ENCODE measurements around the gene AKR7A2.

AKR7A2 gene

DNA sequence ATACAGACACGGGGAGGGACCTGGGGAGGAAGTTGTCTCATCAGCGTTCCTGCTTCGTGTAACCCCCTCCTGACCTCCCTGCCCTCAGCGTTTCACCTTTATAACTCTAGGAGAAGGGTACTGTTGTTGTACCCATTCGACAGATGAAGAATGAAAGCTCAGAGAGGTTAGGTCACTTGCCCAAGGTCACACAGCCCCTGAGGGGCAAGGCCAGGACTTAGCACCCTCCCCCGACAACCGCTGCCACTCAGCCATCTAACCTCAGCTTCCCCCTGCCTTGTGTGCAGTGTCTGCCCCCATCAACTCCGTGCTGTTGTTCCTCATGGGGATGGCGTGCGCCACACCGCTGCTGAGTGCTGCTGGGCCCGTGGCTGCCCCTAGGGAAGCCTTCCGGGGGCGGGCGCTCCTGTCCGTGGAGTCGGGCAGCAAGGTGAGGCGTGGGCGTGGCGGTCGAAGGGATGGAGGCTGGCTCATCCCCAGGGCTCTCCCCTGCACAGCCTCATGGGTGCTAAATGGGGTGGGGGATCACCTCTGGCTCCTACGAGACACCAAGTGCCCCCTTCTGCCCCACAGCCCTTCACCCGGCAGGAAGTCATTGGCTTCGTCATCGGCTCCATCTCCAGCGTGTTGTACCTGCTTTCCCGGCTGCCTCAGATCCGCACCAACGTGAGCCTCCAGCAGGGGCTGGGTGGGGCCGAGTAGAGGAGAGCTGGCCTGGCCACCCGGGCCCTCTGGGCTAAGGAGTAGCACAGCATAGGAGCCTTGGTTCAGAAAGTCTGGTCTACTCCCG is 14.2 kb upstream of the AKR7A2 start:
- DNase-seq (ENCODE audit: low read depth, low spot score) = no peak

DNA sequence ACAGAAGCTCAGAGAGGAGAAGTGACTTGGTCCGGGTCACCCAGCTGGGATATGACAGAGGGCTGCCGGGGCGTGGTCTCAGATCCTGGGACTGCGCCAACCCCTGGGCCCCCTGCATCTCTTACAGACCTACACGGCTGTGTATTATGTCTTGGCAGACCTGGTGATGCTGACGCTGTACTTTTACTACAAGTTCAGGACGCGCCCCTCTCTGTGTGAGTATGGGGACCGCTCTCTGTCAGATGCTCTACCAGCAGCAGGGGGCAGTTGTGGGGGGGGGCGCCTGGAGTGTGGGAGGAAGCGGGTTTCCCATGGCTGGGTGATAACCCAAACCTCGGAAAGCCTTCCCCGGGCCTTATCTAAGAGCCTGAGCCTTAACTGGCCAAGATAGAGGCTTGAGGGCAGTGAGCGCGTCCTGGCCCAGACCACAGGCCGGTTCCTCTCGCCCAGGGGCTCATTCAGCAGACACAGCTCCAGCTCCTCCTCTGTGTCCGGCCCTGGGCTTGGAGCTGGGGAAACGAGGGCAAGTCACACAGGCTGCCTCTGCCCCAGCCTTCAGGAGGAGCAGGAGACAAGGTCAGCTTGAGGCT is 13.5 kb upstream of the AKR7A2 start:
- no peak for DNase-seq (ENCODE audit: low read depth, low spot score)

DNA sequence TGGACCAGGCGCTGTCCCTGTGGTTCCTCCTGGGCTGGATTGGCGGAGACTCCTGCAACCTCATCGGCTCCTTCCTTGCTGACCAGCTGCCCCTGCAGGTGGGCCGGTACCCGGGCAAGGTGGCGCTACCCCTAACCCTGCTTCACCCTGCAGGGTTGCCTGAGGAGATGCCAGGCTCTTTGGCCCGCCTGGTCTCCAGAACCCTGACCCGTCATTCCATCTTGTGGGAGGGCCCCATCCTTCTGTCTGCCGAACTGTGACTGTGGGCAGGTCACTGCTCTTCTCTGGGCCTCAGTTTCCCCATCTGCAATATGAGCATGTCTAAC is 12.7 kb upstream of the AKR7A2 start:
- DNase-seq (ENCODE audit: low read depth, low spot score) = no peak

DNA sequence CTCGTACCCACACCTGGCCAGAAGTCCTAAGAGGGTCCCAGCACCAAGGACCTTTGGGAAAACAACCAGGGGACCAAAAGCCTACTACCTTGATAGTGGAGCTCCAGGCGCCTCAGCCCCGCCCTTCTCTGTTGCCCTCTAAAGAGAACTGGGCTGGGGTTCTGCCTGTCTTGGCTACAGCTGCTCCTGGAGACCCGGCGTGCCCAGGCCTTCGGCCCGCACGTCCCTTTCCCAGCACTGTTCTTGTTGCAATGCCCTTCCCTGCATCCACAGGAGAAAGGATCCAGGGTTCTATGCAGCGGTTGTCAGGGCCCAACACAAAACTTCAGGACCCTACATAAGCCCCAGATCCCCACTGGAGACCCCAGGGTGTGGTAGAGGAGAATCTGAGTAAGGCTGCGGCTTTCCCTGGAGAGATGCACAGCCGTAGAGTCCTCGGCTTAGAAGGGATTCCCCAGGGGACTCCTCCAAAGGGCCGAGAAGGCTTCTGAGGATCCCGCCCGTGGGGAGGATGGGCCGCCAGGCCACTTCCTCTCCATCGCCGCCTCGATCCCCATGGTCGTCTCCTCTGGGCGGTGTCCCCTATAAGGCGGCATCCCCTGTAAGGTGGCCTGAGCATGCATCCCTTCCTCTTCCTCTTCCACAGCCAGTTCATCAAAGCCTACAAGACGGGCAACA is 12.2 kb upstream of the AKR7A2 start:
- DNase-seq (ENCODE audit: low read depth, low spot score) = no peak

DNA sequence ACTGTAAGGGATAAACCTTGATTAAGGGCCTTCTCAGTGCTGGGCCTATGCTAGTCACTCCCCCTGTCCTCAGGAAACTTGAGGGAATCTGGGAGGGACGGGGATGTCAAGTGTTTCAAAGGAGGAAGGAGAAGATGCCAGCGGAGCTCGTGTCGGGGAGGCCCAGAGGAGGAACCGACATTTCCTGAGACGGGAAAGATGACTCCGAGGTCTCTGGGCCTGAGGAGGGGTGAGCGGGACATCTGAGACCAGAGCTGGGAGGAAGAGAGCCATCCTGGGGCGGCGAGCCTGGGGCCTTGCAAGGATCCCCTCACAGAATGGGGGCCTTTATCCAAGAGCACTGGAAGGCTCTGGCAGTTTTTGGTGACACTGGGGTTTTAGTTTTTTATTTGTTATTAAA is 10.5 kb upstream of the AKR7A2 start:
- DNase-seq (ENCODE audit: low read depth, low spot score) = no peak

DNA sequence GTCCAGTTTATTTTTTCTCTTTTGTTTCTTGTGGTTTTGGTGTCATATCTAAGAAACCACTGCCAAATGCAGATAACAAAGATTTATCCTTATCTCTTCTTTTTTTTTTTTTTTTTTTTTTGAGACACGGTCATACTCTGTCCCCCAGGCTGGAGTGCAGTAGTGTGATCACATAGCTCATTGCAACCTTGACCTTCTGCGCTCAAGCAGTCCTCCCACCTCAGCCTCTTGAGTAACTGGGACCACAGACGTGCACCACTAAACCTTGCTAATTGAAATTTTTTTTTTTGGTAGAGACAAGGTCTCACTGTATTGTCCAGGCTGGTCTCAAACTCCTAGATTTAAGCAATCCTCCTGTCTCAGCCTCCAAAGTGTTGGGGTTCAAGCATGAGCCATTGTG is 9.1 kb upstream of the AKR7A2 start:
- no peak for DNase-seq (ENCODE audit: low read depth, low spot score)

DNA sequence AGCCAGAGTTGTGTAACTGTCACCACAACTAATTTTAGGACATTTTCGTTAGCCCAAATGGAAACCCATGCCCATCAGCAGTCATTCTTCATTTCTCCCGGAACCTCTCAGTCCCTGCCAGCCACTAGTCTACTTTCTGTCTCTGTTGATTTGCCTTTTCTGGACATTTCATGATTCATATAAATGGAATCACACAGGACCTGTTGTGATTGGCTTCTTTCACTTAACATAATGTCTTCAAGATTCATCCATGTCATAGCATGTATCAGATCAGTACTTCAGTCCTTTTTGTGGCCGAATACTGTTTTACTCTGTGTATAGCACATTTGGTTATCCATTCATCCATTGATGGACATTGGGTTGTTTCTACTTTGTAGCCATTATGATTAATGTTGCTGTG is 7.3 kb upstream of the AKR7A2 start:
- DNase-seq (ENCODE audit: low read depth, low spot score) = no peak

DNA sequence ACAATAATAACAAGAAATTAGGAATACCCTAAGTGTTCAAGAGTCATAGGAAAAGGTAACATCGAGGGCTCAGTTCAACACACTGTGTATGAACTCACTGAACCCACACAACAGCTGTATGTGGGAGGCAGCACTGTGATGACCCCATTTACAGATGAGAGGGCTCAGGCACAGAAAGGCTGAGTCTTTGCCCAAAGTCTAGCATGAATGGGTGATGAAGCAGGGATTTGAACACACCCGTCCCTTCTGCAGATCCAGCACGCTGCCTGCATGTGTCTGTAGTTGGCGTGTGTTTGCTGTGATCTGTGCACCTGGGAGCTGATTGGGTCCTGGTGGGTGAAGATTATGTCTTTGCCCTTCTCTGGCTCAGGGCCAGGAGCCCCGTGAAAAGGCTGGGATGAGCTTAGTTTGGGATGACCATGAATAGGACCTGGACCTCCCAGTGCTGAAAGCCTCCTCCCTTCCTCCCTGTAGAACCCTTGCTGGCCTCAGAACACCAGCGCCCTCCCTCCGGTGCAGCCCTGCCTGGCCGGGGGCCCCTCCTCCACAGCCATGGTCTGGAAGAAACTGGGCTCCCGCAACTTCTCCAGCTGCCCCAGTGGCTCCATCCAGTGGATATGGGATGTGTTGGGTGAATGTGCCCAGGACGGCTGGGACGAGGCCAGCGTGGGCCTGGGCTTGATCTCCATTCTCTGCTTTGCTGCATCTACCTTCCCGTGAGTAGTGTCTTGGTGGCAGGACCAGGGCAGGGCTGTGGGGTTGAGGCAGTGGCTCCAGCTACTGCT is 5.4 kb upstream of the AKR7A2 start:
- no peak for DNase-seq (ENCODE audit: low read depth, low spot score)

DNA sequence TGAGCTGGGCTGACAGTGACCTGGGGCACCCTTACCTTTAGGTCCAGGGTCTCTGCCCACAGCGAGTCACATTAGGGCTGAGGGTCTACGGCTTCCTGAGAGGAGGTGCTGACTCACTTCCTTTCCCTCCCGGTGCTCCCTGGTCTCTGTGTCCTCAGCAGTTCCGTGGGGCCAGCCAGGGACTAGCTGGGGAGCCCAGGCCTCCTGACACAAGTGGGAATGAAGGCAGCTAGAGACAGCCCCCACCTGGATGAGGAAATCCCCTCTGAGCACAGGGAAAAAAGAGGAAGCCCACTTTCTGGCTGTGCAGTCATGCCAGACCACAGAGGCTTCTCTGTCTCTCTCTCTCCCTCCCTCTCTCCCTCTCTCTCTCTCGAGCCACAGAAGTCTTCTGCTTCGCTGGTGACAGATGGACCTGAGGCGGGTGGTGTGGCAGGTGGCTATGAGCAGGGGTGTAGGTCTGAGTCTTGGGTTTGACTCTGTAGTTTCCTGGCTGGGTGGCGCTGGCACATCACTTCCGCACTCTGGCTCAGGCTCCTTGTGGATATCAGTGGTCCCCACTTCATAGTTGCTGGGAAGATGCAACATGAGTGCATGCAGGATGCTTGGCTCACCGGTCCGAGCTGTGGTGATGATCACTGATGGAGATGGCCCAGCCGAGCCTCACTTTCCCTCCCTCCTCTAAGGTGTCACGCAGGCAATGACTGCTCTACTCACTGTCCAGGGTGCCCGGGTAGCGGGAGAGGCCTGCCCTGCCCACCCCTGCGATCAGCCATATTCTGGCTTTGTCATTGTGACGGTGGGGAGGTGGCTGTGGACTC is 3.6 kb upstream of the AKR7A2 start:
- no peak for DNase-seq (ENCODE audit: low read depth, low spot score)

DNA sequence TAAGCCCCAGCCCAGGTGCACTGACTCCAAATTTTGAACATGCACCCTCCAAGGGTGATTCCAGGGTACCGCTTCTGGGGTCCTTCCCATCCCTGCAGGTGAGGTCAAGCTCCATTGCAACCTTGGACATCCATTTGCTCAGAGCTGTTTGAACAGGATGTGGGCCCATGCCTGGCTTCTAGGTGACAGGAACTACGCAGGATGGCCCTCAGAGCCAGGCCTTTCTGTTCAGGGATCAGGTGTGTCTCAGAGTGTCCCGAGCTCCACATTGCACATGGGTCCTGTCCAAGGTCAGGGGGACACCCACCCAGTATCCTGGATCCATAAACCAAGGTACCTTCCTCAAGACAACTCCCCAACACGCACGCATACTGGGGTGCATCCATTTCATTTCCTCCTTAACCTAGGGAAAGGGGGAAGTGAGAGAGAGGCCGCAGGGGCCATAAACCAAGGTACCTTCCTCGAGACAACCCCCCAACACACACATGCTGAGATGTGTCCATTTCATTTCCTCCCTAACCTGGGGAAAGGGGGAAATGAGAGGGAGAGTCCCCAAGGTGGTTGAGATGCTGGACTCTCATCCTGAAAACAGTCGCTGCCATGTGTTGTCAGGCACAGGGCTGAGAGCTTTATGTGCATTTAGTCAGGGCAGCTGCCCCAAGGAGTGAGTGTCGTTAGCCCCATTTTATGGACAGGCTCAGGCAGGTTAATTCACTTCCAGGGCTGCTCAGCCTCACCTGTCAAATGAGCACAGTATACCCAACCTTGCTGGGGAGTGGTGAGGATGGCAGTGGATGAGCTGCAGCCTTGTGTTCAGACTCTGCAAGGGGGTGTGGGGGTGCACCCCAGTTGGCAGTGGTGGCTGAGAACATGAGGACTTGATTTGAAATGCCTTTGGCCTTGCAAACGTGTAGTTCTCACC is 2.3 kb upstream of the AKR7A2 start:
- DNase-seq (ENCODE audit: low read depth, low spot score) = no peak

DNA sequence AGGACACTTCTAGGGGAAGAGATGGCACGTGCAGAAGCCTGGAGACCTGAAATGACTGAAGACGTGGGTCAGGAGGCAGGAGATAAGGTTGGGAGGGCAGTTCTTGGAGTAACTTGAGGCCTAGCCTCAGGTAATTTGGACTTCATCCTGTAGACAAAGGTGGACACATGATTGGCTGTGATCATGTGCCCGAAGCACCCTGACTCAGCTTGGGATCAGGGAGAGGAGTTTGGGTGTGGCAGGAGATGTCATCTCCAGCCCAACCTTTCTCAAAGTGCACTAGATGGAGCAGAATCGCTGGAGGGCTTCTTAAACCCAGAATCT is 1.7 kb upstream of the AKR7A2 start:
- DNase-seq (ENCODE audit: low read depth, low spot score) = no peak

DNA sequence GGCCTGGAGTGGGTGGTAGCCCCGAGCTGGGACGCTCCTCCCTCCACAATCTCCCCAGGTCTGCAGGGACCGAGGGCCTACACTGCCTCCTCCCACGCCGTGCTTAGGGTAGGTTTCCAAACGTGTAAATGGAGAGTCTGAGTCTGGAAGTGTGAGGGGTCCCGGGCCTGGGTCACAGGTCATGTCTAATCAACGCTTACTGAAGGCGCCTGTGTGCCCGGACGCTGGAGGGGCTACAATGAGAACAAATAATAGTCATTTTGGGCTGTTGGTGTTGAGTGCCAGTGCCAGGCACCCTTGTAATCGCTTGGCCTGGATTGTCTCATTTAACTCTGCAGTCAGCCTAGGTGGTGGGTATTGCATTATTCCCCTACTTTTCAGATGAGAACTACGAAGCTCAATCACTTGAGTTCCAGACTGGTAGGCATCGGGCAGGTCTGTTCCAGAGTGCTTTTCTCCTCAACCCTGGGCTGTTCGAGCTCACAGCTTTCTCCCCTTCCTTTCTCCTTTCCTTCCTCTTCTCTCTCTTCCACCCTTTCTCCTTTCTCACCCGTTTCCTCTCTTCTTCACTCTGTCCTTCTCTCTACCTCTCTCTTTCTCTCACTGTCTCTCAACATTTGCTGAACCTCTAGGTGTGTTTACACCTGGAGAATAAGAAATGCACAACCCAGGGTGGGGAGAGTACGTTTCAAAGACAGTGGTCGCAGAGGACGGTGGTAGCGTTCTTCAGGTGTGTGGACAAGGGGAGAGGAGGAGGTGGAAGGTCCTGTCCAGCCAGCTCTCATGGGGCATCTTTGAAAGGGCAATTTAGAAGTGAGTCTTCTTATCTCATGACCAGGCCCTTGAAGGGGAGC is 1.1 kb upstream of the AKR7A2 start:
- no peak for DNase-seq (ENCODE audit: low read depth, low spot score)

DNA sequence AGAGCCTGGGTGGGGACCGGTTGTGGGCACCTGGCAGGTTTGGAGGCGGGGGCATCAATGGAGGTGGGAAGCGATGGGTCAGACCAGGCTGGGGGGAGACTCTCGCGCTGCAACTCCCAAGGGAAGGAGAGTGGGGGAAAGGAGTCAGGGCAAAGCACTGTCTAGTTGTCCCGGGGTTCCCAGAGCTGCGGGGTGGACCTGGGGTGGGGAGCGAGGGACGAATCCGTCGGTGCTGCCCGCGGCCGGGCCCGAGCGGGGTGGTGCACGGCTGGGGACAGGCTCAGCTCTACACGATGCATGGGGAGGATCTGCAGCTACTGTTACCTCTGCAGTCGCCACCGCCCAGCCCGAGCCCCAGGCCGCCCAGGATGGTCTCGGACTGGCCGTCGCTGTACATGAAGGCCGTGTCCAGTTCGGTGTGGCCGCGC is 427 bp downstream of the AKR7A2 start:
- DNase-seq (ENCODE audit: low read depth, low spot score) = no peak

DNA sequence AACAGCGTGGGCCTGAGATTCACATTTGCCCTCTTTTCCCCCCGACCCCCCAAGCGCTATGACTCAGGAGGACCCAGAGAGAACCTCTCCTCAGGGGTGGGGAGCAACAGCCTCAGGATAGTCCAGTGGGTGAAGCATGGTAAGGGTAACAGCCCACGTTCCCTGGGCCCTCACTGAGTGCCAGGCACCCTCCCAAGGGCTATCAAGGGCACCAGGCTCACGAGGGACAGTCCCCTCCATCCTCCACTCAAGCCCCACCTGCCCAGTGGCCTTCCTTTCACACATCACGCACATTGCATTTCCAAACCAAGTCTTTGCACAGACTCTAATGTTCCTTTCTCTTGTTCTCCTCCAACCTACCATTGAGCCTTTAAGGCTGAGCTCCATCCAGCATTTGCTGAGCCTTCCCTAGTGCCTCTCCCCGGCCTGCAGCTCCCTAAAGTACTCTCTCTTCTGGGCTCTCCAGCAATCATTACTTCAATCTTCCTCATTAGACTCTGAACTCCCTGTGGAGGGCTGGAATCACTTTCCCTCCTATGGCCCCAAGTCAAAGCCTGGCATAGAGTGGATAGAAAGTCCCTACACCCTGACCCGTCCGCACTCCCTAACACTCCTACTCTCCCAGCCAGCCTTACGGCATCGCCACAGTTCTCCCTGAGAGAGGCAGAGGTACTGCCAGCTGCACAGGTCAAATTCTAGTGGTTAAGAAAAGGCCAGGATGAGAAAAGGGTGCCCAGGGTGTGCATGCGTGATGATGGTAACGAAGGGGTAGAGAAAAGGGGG is 1.0 kb downstream of the AKR7A2 start:
- DNase-seq (ENCODE audit: low read depth, low spot score) = no peak

DNA sequence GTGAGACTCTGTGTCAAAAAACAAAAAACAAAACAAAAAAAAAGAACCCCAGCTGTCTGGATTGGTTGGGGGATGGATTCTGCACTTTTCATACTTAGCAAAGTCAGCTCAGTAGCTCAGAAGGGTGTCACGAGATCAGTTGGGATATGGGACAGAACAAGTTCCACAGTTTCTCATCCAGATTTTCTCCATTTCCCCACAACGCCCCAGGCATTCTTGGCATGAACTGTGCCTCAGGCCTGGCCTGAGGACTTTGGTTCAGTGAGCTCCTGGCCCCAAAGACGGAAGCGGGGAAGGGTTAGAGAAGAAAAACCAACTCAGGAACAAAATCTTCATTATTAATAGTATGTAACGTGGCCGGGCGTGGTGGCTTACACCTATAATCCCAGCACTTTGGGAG is 1.9 kb downstream of the AKR7A2 start:
- DNase-seq (ENCODE audit: low read depth, low spot score) = no peak

DNA sequence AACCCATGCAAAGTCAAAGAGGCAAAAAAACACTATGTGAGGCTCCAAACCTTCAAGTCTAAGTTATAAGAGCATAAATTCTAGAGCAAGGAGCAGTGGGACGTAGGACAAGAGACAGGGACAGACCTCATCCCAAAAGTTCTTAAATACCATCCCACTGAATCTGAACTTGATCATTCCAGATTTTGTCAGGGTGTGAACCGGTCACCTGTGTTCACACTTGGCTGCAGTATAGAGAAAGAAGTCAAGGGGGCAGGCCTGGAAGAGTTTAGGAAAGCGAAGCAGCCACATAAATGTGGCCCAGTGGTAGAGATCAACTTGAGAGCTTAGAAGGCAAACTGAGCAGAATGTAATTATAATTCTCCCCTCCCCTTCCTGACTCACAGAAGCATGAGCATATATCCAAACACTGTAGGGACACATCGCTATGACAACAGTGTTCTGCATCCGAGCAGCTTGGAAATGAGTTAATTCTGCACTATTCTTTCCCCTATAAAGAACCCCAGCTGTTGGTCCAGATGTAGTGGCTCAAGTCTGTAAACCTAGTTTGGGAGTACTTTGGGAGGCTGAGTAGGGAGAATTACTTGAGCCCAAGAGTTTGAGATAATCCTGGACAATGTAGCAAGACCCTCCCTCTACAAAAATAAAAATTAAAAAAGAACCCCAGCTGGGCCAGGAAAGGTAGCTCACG is 2.7 kb downstream of the AKR7A2 start:
- DNase-seq (ENCODE audit: low read depth, low spot score) = no peak

DNA sequence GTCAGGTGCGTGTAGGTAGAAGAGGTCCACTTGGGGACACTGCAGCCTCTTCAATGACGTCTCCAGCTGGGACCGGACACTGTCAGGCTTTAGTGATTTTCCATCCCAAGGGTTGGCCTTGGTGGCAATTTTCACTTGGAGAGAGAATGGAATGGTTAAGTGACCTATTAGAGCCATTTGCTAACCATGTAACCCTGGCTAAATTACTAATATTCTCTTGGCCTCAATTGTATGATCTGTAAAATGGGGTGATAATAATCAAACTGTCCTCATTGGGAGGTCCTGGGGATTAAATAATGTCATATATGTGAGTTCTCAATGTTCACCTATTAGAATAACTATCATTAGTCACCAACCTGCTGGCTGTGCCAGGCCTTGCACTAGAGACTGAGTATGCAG is 3.4 kb downstream of the AKR7A2 start:
- no peak for DNase-seq (ENCODE audit: low read depth, low spot score)

DNA sequence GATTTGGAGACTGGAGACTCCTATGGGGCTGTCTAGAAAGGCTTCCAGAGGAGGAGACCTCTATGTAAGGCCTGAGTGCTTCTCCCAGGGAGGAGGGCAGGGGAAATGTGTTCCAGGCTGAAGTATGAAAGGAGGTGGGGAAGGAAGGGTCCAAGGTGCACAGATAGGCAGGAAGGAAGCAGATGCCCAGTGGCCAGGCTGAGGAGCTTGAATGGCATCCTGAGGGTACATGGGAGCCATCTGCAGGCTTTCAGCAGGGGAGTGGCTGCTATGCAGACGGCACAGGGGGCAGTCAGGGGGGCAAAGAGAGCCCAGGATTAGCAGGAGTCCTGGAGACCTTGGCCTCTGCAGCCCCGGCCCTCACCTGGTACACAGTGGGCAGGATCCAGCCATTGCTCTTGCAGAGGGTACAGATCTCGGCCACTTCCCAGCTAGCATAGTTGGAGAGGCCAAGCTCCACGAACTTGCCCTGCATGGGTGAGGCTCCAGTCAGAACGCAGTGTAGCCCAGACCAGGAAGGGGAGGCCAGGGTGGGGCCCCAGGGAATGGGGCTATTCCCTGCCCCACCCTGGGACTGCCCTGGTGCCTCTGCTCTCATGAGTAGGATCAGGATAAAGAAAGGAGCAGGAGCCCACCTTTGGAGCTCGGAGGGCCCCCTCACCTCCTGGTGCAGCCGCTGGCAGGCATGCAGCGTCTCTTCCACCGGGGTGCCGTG is 4.0 kb downstream of the AKR7A2 start:
- DNase-seq (ENCODE audit: low read depth, low spot score) = no peak

Measured in iPS DF 19.7 (cell line).